GM21515 (cell line): ENCODE measurements around the gene CTU2.
A peak's percentile ranks its signal among the peaks of the same experiment; 100 is the strongest.
"Not testable (repeated sequence)": the region's sequence is repeated elsewhere in the genome, so short reads cannot be mapped to it uniquely, and the experiment has no call there.

Source experiments
- ATAC-seq: cut with Tn5 transposase; IDR thresholded peaks from one replicate; pipeline ENCODE4 v1.9.1; 2021; ENCODE audit not compliant: unreplicated experiment

CTU2 gene

DNA sequence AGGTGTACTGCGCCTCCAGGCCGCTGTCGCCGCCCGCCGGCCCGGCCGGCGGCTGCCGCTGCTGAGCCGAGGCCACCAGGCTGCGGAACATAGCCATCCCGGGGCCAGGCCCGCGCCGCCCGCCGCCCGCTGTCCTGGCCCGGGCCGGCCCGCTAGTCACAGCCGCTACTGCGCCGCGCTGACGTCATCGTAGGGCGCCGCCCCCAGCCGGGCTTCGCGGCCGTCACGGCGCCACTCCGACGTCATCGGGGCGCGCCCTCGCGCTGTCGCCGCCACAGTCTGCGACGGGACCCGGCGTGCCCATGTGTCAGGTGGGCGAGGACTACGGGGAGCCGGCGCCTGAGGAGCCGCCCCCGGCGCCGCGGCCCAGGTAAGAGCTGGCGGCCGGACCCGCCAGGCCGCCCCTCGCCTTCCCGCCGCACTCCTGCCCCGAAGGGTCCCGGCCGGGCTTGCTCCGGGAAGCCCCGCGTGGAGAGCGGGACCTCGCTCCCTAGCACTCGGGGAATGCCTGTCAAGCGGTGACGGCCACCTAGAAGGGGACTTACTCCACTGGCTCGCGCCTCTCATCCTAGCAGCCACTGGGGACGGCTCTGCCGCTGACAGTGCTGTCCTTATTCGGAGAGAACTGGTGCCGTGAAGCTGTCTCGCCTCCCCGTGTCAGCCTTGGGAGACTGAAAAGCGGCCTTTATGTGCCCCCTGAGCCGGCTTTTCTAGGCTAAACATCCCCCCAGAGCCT, at the start of gene CTU2, which contains the start of gene RNF166:
Gene CTU2 (plus strand): TSS at position 275 of the 736 bp plus-strand sequence. CDS start 28 bp downstream, at position 303.
Gene RNF166 (minus strand): TSS at position 180 of the 736 bp plus-strand sequence. CDS start 83 bp downstream, at position 97.
- peak; percentile 61 for ATAC-seq

DNA sequence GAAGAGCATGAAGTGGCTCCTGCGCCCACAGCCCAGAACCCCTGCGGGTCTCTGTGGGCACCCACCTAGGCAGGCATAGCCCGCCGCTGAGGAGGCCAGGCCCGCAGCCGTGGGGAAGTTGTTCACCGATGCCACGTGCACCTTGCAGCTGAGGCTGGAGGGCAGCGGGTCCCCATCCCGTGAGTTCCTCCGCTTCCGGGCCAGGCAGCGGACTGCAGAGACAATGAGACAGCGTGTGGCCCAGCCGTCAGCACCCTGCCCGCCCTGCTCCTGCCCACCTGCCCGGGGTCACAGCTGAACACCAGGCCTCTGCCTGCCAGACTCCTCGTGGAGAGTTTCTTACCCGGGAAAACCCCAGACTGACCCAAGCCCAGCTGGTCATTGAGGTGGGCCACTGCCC, 48.9 kb upstream of the CTU2 start:
- ATAC-seq: no peak

DNA sequence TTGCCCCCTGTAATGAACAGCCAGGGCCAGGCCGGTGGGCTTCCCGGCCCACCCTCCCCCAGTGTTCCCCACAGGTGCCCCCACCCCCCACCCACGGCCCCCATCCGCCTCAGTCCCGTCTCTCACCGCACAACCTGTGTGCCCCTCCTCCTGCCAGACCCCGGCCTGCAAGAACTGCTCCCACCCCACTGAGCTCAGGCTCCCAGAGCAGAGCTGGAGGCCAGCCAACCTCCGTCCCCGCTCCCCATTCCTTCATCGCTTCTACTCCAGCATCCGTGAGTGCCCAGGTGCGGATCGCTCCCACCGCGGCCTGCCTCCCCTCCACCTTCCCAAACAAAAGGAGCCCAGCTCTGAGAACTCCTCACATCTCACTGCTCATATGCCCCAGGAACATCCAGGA, 47.6 kb upstream of the CTU2 start:
- ATAC-seq: no peak

DNA sequence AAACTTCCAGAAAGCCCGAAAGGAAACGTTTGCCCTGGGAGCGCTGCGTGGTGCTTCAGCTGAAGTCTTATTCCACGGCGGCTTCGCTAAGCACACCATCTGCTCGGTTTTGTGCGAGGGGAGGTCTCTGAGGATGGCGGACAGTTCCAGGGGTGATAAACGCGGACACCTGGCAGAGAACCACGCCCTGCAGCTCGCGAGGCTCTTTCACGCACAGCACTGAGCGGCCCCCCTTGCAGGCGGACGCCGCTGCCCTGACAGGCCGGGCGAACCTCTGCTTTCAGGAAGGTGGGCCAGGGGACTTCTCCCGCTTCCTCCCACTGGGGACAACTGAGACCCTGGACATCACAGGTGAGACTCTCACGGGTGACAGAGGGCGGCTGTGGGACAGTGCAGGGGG, 47.1 kb upstream of the CTU2 start:
- no peak for ATAC-seq

GRCh38 chr16:88661468-88661867, 44.8 kb upstream of the CTU2 start:
- ATAC-seq: no peak

GRCh38 chr16:88662222-88662842, 44.0 kb upstream of the CTU2 start:
- ATAC-seq: no peak

- ATAC-seq: peak; percentile 93
Observed at GRCh38 chr16:88662843-88663606, 43.3 kb upstream of the CTU2 start, which contains the start of gene MVD. MVD (minus strand) TSS chr16:88663091; CDS start chr16:88663080, 11 bp downstream.

DNA sequence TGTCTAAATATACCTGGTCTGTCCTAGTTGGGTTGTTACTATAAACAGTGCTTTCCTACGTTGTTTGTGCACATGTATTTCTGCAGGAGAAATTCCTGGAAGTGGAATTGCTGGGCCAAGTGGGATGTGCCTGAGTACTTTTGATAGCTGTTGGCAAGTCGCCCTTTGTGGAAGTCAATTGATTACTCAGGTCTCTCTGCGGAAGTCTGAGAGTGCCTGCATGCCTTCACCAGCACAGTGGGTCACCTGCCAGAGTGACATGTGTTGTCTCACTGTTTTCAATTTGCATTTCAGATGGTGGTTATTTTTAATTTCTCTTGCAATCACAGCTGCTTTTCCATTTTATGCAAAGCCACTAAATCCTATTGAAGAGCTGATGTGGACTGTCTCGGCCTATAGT, 41.2 kb upstream of the CTU2 start:
- no peak for ATAC-seq

DNA sequence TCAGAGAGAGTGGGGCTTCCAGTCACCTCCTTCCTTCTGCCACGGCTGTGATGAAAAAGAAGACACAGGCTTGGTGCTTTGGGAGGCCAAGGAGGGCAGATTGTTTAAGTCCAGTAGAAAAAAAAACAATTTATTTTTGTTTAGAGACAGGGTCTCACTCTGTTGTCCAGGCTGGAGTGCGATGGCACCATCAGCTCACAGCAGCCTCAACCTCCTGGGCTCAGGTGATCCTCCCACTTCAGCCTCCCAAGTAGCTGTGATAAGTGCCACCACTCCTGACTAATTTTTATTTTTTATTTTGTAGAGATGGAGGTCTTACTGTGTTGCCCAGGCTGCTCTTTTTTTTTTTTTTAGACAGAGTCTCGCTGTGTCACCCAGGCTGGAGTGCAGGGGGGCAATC, 40.7 kb upstream of the CTU2 start:
- no peak for ATAC-seq

DNA sequence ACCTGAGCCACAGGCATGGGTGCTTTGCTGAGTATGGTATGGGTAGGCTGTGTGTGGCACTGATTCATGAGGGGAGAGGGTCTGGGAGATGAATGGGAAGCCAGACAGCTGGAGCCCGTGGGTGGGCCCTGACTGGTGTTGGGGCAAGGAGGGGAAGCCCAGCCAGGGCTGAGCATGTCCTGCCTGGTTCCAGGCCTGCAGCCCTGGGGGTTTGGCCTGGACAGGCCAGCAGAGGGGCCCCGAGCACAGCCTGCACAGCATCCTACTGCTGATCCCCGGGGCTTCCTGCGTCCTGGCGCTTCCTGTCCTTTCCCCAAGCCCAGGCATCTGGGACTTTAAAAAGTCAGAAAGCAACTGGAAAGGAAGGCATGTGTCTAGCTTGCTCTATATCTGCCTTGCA, 38.8 kb upstream of the CTU2 start:
- no peak for ATAC-seq

DNA sequence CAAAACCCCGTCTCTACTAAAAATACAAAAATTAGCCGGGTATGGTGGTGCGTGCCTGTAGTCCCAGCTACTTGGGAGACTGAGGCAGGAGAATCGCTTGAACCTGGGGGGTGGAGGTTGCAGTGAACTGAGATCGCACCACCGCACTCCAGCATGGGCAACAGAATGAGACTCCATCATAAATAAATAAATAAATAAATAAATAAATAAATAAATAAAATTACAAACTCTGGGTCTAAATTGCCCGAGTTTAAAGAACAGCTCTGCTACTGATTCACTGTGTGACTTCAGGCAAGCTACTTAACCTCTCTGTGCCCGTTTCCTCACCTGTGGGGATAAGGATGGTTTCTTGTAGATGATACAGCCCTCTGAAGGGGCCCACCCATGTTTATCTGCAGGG, 36.8 kb upstream of the CTU2 start:
- ATAC-seq: not testable (repeated sequence)

GRCh38 chr16:88669980-88670379, 36.3 kb upstream of the CTU2 start:
- ATAC-seq: no peak

- ATAC-seq: no peak
Observed at GRCh38 chr16:88671806-88672205, 34.5 kb upstream of the CTU2 start.

DNA sequence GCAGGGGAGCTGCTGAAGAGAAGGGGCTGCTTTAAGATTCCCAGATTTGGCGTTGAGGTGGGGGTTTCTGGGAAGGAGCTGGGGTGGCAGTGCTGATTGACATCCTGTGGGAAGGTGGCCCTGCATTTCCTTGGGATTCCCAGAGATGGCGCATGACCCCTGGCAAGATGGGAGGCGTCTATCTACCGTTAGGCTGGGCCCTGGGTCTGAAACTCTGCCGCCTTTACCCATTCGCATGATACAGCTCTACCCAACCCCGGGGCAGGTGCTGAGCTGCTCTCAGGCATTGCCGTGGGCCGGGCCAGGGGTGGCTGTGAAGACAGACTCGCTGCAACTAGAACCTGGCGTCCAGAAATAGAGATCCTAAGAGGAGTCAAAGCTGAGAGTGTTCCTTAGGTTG, 33.5 kb upstream of the CTU2 start:
- ATAC-seq: no peak

- no peak for ATAC-seq
Observed at GRCh38 chr16:88673716-88674379, 32.5 kb upstream of the CTU2 start.

- no peak for ATAC-seq
Observed at GRCh38 chr16:88676502-88677242, 29.6 kb upstream of the CTU2 start.

DNA sequence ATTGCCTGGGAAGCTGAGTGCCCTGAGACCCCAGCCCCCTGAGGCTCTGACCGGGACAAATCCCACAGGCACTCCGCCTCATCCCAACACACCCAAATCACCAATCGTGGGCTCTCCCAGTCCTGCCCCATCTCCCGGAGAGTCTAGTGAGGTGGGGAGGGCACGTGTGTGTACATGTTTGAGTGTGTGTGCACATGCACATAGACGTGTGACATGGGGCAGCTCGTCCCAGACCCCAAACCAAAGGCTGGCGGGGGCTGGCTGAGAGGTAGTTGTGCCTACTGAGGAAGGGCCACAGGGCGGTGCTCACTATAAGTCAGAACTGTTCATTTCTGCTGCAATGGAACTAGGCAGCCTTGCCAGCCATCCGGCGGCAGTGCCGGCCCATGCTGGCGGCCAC, 28.6 kb upstream of the CTU2 start:
- no peak for ATAC-seq

DNA sequence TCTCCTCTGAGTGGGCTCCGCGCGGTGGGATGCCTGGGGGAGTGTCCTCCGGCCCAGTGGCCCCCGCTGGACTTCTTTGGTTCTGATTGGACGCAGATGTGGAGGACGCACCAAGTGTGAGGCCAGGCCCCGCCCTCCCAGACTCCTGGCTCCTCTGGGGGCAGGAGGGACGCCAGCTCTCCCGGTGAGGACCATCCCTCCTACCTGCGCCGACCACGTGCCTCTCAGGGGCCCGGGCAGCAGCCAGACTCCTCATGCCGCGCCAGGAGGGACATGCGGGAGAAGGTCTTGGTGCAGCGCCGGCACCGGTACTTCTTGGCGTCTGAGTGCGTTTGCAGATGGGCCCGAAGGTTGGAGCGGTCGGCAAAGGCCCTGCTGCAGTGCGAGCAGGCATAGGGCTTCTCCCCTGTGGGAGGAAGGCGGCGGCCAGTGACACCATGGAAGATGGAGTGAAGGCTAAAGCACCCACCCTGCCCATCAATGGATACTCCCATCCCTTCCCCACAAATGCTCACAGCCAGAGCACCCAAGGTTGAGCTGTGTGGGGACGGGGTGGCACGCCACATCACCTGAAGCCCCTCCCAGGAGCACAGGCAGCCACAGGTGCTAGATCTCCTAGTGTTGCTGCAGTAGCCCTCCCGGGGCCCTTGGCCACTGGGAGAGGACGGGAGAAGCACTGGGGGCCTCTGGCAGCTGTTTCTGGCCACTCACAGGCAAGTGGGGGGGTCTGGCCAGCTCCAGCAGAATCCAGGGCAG, 27.9 kb upstream of the CTU2 start:
- no peak for ATAC-seq

DNA sequence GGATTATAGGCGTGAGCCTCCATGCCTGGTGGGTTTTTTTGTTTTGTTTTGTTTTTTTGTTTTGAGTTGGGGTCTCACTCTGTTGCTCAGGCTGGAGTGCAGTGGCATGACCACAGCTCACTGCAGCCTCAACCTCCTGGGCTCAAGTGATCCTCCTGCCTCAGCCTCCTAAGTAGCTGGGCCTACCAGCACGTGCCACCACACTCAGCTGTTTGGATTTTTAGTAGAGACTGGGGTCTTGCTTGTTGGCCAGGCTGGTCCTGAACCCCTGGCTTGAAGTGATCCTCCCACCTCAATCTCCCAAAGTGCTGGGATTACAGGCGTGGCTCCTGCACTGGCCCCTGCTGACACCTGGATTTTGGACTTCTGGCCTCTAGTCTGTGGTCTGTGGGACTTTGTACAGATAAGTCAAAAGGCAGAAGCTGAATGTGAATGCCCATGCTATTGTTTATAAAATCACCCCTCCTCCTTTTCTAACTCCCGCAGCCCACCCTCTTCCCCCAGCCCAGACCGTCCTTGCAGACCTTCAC, 25.7 kb upstream of the CTU2 start:
- ATAC-seq: no peak
